ENCODE measurements around the gene LHX2. TPM values are rescaled to one million over a fixed set of nuclear protein-coding genes. Genes with fewer than 3 reads are reported as not detected.

LHX2 gene
- polyA plus RNA-seq, 3 donors, result 0.38 to 0.43 TPM; not detected in 1

DNA sequence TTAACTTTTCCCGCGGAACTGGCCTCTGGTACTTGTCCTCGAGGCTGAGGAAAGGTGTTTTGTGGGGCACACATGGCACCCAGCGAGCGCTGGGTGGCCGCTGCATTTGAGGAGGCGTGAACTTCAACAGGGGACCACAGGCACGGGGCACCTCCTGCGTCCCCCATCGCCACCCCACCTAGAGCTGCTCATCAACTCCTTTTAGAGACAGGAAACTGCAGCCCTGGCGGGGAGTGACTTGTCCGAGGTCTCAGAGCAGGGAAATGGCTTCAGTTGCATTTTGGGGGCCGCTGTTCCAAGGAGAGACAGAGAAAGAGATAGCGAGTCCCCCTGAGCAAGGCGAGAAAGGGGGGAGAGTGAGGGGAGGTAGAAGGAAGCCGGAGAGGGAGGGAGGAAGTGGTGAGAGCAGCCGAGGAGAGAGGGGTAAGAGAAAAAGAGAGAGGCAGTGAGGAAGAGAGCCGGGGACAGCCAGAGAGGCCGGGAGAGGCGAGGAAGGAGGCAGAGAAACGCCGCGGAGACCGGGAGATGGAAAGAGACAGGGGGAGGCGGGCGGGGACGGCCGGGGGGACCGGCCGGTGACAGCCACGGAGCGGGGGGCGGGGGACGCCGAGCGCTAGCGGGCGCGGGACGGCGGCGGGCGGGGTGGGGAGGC, 12.5 kb upstream of the LHX2 start:
- no peak for DNase-seq (ENCODE audit: low read depth in 3 of 3, low spot score in 2 of 3)

DNA sequence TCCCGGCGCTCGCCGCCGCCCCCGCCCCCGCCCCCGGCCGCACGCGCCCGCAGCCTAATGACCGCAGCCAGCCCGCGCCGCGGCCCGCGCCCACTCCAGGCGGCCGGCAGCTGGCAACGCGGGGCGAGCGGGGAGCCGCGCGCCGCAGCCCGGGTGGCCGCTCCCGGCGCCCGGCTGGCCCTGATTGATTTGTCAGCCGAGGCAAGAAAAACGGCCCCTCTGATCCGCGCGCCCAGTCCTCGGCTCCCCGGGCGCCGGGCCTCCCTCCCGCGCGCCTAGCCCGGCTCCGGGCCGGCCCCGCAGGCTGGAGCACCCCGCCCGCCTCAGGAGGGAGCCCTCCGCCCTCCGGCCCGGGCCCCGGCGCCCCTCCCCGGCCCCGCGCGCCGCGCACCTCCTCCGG, 11.9 kb upstream of the LHX2 start:
- DNase-seq (ENCODE audit: low read depth in 3 of 3, low spot score in 2 of 3), result no peak

DNA sequence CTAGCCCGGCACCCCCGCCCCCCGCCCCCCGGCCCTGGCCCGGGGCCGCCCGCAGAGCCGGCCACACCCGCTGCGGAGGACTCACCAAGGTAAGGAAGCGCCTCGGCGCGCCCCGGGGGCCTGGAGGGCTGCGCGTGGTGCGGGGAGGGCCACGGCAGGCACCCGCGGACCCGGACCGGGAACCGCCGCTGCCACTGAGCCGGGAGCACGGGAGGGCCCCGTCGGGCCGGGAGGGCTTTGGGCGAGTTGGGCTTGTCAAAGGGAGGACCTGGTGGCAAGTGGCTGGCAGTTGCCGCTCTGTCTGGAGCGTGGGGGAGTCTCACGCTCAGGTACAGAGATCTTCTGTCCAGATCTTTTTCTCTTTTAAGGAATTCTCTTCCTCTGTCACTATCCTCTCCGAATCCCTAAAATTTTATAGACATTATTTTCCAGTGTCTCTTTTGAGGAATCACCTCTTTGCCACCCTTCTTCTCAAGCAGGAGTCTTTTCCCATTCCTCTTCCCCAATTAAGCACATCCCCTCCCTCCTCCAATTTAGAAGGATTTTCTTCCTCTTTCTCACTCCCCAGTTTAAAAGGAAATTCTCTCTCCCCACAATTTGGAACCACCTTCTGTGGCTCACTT, 11.3 kb upstream of the LHX2 start:
- no peak for DNase-seq (ENCODE audit: low read depth in 3 of 3, low spot score in 2 of 3)

DNA sequence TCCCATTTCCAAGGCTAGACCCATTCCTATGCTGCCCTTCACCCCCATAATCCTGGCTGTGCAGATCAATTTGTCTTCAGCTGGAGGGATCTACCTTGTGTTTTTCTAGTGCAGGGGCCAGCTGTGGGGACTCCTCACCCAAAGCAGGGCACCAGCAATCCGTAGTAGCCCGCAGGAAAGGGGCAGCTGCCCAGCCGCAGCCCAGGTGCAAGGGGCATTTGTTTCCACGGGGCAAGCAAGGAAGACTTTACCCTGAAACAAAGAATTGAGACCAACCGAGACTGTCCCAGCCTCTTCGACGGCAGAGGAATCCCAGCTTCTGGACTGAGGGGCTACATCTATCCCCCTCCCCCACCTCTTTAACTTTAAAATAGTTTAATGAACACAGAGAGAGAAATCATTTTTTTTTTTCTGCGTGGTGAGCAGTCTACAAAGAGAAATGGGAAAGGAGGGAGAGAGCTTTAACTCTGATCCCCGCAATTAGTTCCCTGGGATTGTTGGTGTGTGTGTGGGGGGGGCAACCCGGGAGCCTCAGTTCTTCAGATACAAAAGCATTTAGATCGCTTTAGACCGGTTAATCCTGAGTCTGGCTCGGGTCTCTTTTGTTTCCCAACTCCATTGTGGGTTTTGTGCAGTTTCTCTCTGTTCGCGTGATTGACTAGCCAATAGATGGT, 10.6 kb upstream of the LHX2 start:
- DNase-seq (ENCODE audit: low read depth in 3 of 3, low spot score in 2 of 3), result no peak

DNA sequence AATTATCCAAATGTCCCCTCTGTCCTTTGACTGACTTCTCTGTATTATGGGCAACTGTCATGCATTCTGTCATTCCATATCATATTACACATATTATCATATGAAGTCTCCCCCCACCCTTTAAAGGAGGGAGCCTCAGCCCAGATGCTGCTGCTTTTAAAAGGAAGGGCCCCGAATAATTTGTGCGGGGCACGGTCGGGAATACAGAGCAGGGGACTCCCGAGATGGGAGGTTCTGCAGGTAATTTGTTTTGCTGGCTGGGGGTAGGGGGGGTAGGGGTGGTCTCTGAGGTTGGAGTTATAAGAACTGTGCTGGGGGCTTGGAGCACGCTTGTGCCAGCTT, 10.1 kb upstream of the LHX2 start:
- DNase-seq (ENCODE audit: low read depth in 3 of 3, low spot score in 2 of 3), result no peak

DNA sequence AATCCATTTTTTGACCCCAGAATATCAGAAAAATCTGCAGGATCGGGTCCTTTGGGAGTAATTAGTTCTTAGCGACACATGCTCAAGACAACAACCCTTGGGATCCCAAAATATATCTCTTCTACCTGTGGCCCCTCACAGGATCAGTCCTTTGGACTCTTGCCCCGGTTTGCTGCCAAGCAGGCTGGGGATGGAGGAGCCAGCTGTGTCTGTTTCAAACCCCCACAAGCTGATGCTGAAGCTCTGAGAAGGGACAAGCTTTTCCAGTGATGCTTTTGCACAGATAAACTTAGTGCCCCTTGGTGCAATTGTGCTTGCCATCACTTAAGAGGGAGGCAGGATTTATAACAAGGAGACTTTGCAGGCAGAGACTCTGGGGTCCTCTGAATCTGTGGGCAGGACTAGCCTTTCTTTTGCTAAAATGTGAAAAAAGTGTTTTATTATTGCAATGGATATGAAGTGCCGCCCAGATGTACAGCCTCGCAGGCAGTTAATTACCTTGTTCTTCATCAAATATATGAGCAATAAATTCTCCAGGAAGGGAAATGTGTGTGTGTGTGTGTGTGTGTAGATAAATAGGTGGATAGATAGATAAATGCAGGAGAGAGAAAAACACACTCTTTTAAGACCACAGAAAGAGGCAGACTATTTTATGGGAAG, 9.6 kb upstream of the LHX2 start:
- no peak for DNase-seq (ENCODE audit: low read depth in 3 of 3, low spot score in 2 of 3)

DNA sequence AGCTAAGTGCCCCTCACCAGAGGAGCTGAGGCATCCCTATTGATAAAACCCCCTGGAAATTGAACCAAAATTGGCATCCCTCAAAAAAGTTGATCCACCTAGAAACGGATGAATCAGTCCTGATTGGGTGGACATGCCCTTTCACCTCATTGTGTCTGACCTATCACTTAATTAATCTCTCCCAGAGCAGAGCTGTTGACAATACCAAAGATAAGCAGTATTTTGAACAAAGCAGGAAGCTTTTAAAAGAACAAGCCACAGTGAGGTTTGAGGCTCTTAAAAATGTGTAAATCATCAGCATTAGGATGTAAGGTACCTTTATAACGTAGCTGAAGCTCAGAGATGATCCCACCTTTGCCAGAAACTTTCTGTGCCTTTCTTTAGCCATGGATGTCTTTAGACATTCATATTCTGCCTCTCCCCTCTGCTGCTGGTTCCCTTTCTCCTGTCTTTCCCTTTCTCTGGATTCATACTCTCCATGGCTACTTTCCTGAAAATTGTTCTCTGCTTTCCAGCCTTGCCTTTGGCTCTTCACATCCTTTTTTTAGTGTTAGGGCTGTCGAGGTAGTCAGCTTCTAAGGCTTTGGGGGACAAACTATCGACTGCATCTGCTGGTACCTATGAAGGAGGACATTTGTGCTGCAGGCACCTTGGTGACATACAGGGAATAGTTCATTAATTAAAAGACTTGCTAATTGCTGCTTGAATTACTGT, 7.8 kb upstream of the LHX2 start:
- no peak for DNase-seq (ENCODE audit: low read depth in 3 of 3, low spot score in 2 of 3)

DNA sequence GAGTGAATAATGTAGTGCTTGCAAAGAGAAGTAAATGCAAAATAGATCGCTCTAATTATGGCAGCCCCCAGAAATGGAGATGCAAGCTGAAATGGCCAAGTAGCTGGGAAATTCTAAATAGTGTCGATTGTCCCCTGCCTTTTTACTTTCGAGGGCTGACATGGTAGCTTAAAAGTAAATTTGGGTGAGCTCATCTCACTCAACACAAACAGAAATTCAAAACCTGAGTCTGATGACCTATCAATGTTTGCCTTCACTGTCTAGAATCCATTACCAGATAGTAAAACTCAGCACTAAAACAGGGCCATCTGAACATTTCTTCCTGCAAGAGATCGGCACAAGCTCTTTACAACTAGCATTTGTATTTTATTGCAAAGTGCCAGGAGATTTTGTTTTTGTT, 7.0 kb upstream of the LHX2 start:
- no peak for DNase-seq (ENCODE audit: low read depth in 3 of 3, low spot score in 2 of 3)

DNA sequence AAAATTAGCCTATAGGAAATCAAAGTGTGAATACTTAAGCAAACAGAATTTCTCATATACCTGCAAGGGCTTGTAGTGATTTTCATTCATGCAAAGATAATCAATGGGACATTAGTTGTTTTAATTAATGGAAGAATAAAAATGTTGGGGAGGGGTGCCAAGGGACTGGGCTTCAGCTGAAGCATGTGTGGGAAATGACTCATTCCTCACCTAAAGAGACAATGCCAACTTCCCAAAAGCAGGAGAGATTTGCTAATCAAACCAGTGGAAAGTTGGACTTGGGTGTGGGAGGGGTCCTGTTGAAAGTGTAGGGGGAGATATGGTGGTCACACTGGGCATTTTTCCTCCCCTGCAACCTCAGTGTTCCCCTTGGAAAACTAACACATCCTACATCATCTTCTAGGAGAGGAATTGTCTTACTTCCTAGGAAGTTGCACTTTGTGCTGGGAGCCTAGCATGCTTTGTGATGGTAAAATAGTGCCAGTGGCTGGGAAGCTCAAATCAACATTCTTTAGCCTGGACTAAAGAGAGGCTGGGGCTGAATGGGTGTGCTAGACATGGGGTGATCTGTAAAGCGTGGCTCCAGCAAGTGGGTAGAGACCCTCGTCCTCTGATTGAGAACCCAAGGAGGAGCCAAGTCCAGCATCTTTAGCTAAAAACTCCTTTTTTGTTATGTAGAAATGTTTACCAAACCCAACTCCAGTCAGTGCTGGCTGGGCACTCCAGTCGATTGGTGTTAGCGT, 6.4 kb upstream of the LHX2 start:
- DNase-seq (ENCODE audit: low read depth in 3 of 3, low spot score in 2 of 3), result no peak

DNA sequence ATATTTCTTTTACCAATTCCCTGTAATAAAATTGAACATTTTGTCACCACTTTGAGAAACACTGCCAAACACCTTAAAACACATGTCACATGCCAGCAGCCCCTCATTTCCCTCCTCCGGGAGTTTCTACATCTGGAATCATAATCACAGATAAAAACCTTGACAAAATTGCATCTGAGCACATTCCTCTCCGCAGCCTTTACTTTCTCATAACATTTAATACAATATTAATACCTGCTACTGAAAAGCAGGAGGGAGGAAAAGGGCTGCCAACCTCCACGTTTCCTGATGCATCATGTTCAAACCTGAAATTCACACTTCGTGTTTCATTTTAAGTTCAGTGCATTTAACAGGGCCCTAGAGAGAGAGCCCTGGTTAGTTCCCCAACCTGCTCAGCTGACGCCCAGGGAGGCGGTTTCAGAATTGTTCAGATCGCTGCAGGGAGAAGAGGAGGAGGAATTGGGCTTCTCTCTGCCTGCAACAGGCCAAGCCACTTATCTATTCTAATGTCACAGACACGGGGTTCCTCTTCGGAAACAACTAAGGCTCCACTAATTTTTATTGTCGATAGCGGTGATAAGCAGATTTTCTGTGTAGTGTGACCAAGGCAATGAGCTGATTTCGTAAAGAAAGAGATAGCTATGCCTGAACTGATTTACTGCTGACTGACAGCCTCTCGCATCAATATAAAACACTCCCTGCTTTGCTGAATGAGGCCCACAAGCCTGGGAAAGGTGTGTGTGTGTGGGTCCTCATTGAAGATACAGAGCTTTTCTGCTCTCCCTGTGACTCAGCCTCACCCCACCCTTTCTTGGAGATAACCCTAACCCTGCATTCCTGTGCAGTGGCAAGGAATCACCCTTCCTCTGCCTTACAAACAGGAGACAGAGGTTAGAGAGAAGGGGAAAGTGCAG, 4.9 kb upstream of the LHX2 start:
- DNase-seq (ENCODE audit: low read depth in 3 of 3, low spot score in 2 of 3), result no peak

DNA sequence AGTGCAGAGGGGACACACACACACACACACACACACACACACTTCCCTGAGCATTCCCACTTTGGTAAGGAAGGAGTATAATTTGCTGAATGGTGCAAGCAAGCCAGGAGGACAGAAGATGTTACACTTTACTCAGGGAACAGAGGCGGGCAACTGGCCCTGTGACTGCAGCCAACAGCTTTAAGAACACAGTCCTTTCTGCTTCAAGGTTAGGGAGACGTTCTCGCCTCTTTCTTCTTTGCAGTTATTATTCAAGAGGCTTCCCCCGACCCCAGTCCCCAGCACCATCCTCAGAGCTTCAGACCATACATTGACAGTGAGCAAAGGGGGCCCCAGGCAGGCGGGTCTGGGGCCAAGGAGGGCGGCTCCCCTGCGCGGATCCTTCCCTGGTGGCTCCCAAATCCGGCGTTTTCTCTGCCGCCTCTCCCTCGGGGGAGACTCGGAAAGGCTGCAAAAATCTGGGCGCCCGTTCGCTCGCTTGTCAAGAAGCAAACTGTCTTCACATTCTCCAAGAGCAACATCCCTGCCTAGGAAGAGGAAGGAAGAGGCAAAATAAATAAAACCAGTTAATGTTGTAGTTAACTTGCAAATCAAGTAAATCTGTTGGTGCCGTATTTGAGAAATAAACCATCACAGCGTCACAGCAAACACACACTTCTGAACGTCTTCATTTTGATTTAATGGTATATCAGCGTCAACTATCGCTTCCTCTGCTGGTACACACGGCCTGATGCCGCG, 3.8 kb upstream of the LHX2 start:
- no peak for DNase-seq (ENCODE audit: low read depth in 3 of 3, low spot score in 2 of 3)

DNA sequence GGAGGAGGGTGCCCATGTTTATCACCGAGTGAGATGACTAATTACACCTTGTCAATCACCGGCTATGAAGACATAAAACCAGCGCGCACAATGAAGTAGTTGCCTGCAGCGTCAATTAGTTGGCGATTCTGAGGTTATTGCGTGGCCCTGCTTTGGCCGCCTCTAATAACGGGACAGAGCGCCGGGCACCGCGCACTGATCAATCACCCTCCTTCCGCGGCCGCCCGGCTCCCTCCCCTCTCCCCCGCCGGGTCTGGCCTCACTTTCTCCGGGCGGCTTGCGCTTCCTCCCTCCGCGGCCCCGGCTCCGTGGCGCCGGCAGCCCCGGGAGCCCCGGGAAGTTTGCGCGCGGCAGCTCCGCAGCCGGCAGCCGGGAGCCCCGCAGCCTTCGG, 3.3 kb upstream of the LHX2 start:
- DNase-seq (ENCODE audit: low read depth in 3 of 3, low spot score in 2 of 3), result no peak

DNA sequence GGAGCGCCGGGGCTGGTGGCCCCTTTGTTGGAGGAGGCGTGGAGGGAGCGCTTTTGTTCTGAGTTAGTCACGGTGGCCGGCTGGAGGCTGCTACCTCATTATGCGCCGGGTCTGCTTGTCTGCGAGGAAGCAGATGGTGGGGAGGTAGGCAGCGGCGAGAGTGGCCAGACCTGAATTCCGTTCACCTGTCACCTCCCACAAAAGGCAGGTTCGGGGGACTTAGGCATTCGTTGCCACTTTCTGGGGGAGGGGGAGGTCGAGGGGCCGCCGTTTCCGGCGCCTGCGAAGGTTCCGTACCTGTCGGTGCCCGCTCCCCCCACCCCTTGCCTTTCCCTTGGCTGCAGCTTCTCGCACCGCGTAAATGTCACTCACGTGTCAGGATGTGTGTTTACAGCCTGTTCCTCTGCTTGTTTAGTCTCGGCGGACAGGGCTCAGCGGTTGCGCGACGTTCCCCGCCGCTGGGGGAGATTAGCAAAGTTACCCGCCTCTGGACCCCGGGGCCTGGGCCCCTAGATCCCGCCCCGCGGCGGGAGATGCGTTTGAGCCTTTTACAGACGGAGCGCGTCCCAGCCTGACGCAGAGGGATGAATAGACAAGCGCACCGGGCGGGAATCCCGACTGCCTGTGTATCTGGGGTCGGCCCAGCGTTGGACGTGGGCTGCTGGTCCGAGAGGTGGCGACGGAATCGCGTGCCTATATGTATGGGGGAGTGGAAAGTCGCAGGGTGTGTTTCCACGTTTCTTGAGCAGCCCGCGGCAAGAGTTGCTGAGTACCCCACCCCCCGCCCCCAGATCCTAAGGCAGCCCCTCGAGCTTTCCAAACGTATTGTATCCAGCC, 2.7 kb upstream of the LHX2 start:
- no peak for DNase-seq (ENCODE audit: low read depth in 3 of 3, low spot score in 2 of 3)

DNA sequence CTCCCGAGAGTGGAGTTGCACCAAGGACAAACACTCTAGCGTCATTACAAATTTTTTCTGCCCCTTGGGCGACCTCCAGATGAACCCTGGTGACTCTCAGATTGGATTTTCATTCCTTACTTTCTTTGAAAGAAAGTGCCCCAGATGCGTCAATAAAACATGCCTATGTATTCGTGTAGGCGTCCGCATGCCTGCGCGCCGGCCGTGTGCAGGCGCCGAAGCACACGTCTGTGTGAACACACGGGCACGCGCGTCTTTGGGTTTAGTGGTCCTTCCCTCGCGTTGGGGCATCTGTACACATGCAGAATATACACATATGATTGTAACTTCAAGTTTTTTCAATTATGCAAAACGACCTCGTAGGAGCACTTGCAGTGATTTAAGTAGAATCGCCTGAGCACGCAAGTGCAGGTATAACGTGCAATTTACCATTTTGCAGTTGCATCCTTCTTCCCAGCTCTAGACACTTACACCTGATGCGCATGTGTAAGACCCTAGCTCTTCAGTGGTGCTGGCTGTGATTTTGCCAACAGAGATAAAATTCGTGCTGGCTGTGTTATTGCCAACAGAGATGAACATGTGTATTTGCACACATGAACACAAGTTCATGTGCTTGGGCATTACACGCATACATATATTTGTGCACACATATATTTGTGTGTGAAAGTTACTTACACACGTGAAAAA, 1.9 kb upstream of the LHX2 start:
- DNase-seq (ENCODE audit: low read depth in 3 of 3, low spot score in 2 of 3), result no peak

DNA sequence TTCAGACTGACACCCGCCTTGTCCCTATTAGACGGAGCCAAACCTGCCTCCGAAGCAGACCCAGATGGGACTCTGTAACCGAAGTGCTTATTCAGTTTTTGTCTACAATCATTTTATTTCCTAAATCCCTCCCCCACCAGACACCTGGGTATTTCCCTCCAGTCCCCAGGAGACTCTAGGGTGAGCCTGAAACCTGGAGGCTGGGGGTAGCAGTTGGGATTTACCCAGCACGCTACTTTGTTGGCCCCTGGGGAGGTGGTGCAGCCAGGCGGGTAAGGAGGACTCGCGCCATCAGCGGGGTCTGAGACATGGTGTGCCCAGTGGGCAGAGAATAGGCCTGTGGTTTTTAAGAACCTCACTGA, 1.3 kb upstream of the LHX2 start:
- no peak for DNase-seq (ENCODE audit: low read depth in 3 of 3, low spot score in 2 of 3)

DNA sequence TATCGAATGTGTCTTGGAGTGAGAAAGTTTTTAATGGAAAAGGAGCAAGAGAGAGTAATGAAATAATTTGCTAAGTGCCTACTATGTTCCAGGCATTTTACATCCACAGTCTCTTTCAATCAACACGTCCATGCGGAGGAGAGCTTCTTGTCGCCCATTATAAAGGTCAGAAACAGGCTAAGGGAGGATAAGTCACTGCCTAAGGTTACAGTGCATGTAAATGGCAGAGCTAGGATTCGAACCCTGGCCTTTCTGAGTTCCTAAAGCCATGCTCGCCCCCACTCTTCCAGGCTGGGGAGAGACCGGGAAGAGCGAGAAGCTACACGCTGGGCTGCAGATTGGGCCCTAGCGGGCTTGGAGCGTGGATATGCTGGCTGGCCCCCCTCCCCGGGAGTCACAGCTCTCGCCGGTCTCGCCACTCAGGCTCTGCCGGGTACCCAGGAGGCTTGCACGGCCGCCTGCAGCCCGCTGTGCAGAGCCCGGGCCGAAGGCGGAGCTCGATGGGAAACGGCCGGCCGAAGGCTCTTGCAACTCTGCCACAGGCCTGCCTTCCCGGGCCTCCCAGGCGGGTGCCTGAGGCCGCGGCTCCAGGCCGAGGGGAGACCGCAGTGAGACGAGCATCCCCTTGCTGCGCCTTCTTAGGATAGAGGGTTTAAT, 775 bp upstream of the LHX2 start:
- no peak for DNase-seq (ENCODE audit: low read depth in 3 of 3, low spot score in 2 of 3)

Measured in right renal cortex interstitium (tissue), 3 donors.